HEK293 (cell line): Measurements from ENCODE around the gene SYT2.

ENCODE experiments used
- CTCF ChIA-PET: fragments of 350-600 bp; formaldehyde crosslinking; extraction: SDS; loops from one replicate; lab custom pipeline; 2021; ENCODE audit warnings: antibody characterized with exemption; lab: Yijun Ruan, JAX
- POLR2A ChIA-PET: fragments of 300-600 bp; formaldehyde crosslinking; extraction: SDS; loops from one replicate; lab custom pipeline; 2020; ENCODE audit warnings: antibody characterized with exemption, inconsistent platforms; lab: Yijun Ruan, JAX
- H3K27ac ChIP-seq: fragments of 200-500 bp; sonication (Bioruptor generic); 2 replicates; pipeline ENCODE4 v1.5.1; 2014; ENCODE audit warnings: low read depth, low read length, control low read depth, inconsistent platforms; ENCODE audit errors: extremely low read depth
- H3K36me3 ChIP-seq, 2 experiments: fragments of 200-500 bp in 1 of 2; sonication (Bioruptor generic) in 1 of 2; 1 replicate in 1 of 2; 2 replicates in 1 of 2; pipeline ENCODE4 v1.5.1; 2014 to 2017; ENCODE audit warnings: inconsistent platforms in 2 of 2, low read length in 2 of 2; ENCODE audit not compliant: control insufficient read depth in 2 of 2, insufficient read depth in 1 of 2
- H3K4me1 ChIP-seq: fragments of 200-500 bp; sonication (Bioruptor generic); 2 replicates; pipeline ENCODE4 v1.5.1; 2014; ENCODE audit warnings: mild to moderate bottlenecking, low read length, inconsistent platforms; ENCODE audit not compliant: control insufficient read depth, insufficient read depth
- H3K4me3 ChIP-seq: 2 replicates; pipeline ENCODE4 v1.5.1; 2011; ENCODE audit warnings: low read depth, mild to moderate bottlenecking, control low read depth, low read length, moderate library complexity
- H3K9me3 ChIP-seq: fragments of 200-500 bp; sonication (Bioruptor generic); 2 replicates; pipeline ENCODE4 v1.5.1; 2014; ENCODE audit warnings: low read depth, low read length, inconsistent platforms; ENCODE audit not compliant: control insufficient read depth, insufficient read depth
- EGR2 ChIP-seq: fragments of 450-650 bp; formaldehyde crosslinking; IDR thresholded peaks from 2 replicates; pipeline ENCODE4 v1.5.1; 2016; ENCODE audit warnings: low read depth, missing biosample characterization, missing genetic modification characterization
- KLF1 ChIP-seq: fragments of 450-650 bp; formaldehyde crosslinking; IDR thresholded peaks from 2 replicates; pipeline ENCODE4 v1.5.1; 2016; ENCODE audit warnings: missing biosample characterization, missing genetic modification characterization
- OVOL3 ChIP-seq: fragments of 450-650 bp; formaldehyde crosslinking; IDR thresholded peaks from 2 replicates; pipeline ENCODE4 v1.5.1; 2016; ENCODE audit warnings: missing biosample characterization, missing genetic modification characterization
- PRDM10 ChIP-seq: fragments of 450-650 bp; formaldehyde crosslinking; IDR thresholded peaks from 2 replicates; pipeline ENCODE4 v1.5.1; 2016; ENCODE audit warnings: missing biosample characterization, missing genetic modification characterization
- SP3 ChIP-seq: fragments of 450-650 bp; formaldehyde crosslinking; IDR thresholded peaks from 2 replicates; pipeline ENCODE4 v1.5.1; 2016; ENCODE audit warnings: missing biosample characterization, missing genetic modification characterization
- SP7 ChIP-seq: fragments of 450-650 bp; formaldehyde crosslinking; IDR thresholded peaks from 2 replicates; pipeline ENCODE4 v1.5.1; 2016; ENCODE audit warnings: missing biosample characterization, missing genetic modification characterization
- ZBTB17 ChIP-seq: fragments of 450-650 bp; formaldehyde crosslinking; IDR thresholded peaks from 2 replicates; pipeline ENCODE4 v1.5.1; 2016; ENCODE audit warnings: missing biosample characterization, missing genetic modification characterization
- ZEB2 ChIP-seq: fragments of 450-650 bp; formaldehyde crosslinking; IDR thresholded peaks from 2 replicates; pipeline ENCODE4 v1.5.1; 2016; ENCODE audit warnings: missing biosample characterization, missing genetic modification characterization
- ZFHX2 ChIP-seq: fragments of 450-650 bp; formaldehyde crosslinking; conservative IDR thresholded peaks from 2 replicates; pipeline ENCODE4 v1.5.1; 2016; ENCODE audit warnings: missing biosample characterization, missing genetic modification characterization
- ZFP3 ChIP-seq: fragments of 450-650 bp; formaldehyde crosslinking; IDR thresholded peaks from 2 replicates; pipeline ENCODE4 v1.5.1; 2016; ENCODE audit warnings: low read depth, missing biosample characterization, missing genetic modification characterization
- ZFP37 ChIP-seq: fragments of 450-650 bp; formaldehyde crosslinking; IDR thresholded peaks from 2 replicates; pipeline ENCODE4 v1.5.1; 2016; ENCODE audit warnings: missing biosample characterization, missing genetic modification characterization
- ZFP41 ChIP-seq: fragments of 450-650 bp; formaldehyde crosslinking; IDR thresholded peaks from 2 replicates; pipeline ENCODE4 v1.5.1; 2016; ENCODE audit warnings: missing biosample characterization, missing genetic modification characterization, borderline replicate concordance
- ZNF10 ChIP-seq: fragments of 450-650 bp; formaldehyde crosslinking; IDR thresholded peaks from 2 replicates; pipeline ENCODE4 v1.5.1; 2017; ENCODE audit warnings: missing biosample characterization, missing genetic modification characterization
- ZNF19 ChIP-seq: fragments of 450-650 bp; formaldehyde crosslinking; IDR thresholded peaks from 2 replicates; pipeline ENCODE4; 2016; ENCODE audit warnings: missing biosample characterization, missing genetic modification characterization, low read depth
- ZNF311 ChIP-seq: fragments of 450-650 bp; formaldehyde crosslinking; IDR thresholded peaks from 2 replicates; pipeline ENCODE4 v1.5.1; 2017; ENCODE audit warnings: missing biosample characterization, missing genetic modification characterization, borderline replicate concordance
- ZNF354C ChIP-seq: fragments of 450-650 bp; formaldehyde crosslinking; IDR thresholded peaks from 2 replicates; pipeline ENCODE4 v1.5.1; 2016; ENCODE audit warnings: missing biosample characterization, missing genetic modification characterization, low read depth, borderline replicate concordance
- ZNF529 ChIP-seq: fragments of 450-650 bp; formaldehyde crosslinking; IDR thresholded peaks from 2 replicates; pipeline ENCODE4 v1.5.1; 2017; ENCODE audit warnings: missing genetic modification characterization, missing biosample characterization; ENCODE audit not compliant: insufficient replicate concordance
- ZNF549 ChIP-seq: fragments of 450-650 bp; IDR thresholded peaks from 2 replicates; pipeline ENCODE4 v1.5.1; 2018; ENCODE audit warnings: missing biosample characterization, missing genetic modification characterization, mild to moderate bottlenecking, inconsistent platforms, moderate library complexity
- ZNF654 ChIP-seq: fragments of 450-650 bp; formaldehyde crosslinking; IDR thresholded peaks from 2 replicates; pipeline ENCODE4 v1.5.1; 2016; ENCODE audit warnings: low read depth, missing biosample characterization, missing genetic modification characterization
- ZNF660 ChIP-seq: fragments of 450-650 bp; IDR thresholded peaks from 2 replicates; pipeline ENCODE4 v1.5.1; 2018; ENCODE audit warnings: missing biosample characterization, mild to moderate bottlenecking, missing genetic modification characterization
- ZNF843 ChIP-seq: fragments of 450-650 bp; formaldehyde crosslinking; IDR thresholded peaks from 2 replicates; pipeline ENCODE4 v1.5.1; 2016; ENCODE audit warnings: missing biosample characterization, missing genetic modification characterization
- TF ChIP-seq, protein P1 (sequence below): fragments of 450-650 bp; formaldehyde crosslinking; conservative IDR thresholded peaks from 2 replicates; pipeline ENCODE4 v1.5.1; 2016; ENCODE audit warnings: low read depth, missing biosample characterization, missing genetic modification characterization

Gene SYT2

DNA sequence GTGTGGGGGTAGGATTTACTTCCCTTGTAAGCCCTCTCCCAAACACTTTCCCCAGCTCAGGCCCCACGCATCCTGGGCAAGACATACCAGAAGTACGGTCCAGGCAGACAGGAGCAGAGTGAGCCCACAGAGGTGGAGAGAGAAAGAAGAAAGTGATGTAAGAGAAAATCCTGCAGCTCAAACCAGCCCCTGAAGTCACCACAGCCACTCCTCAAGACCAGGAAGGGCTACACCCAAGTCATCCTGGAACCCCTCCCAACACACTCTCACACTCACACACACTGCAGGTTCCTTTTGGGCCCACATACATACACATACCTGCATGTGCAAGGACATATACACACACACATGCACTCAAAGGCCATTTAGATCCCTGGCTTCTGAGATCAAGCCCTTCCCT is 106.8 kb downstream of the SYT2 start (continued):
- TF ChIP-seq KLF1 (tag by site-specific recombination) = no peak
- TF ChIP-seq, all 188 proteins: peak for 0

- ChIA-PET POLR2A (no interaction called here), CTCF (interaction anchor here (0.6 to 3.5 kb wide), 26 partner anchors 10 to 1950 kb away, joined by 3 to 18 read pairs (median 5); no protein-coding TSS in a partner anchor)
- no peak overlapping the region for H3K4me3 ChIP-seq
Measured at GRCh38 chr1:202600432-202601041, 109.7 kb downstream of the SYT2 start.

DNA sequence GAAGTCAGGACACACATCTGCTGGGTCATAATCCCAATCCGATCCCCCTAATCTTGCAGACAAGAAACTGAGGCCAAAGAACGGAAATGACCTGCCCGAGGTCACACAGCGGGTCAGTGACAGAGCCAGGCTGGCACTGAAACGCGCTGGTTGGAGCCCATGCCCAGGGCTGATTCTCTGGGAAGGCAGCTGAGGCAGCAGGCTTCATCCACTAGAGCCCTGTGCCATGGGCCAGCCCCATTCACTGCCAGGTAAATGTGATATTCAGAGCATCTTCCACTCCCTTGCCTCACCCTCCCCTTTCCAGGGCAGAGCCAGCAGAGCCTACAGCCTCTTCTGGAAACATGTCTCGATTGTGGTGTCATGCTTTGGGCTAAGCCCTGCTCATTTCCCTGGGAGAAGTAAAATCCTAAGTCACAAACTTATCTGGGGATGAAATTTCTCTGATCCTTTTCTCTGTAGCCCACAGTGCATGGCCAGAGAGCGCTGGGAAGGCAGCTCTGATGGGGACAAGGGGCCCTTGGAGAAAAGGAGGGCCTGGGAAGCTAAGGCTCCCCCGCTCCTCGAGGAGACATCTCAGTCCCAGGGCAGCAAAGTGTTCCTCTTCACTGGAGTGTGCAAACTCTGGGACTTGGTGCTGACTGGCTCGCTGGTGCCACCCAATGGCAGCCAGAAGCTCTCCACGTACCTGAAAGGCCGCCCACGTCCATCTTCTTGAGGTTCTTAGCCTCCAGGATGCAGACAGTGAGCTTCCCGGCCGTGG is 110.4 kb downstream of the SYT2 start:
- CTCF ChIA-PET = interaction anchor here (0.6 to 3.5 kb wide), 27 partner anchors 10 to 256 kb away, joined by 3 to 18 read pairs (median 4); no protein-coding TSS in a partner anchor
- Histone ChIP-seq H3K9me3 (no peaks in the 10 kb centered on the region), H3K27ac (no peak overlapping the region), H3K36me3 (no peaks in the 10 kb centered on the region), H3K4me1 (no peaks in the 10 kb centered on the region), H3K4me3 (no peak overlapping the region)
- POLR2A ChIA-PET = no interaction called here
- TF ChIP-seq ZNF549 (tag by site-specific recombination) (no peak), ZBTB17 (tag by site-specific recombination) (peak; percentile 25; the same call in 1 of the 2 replicates), ZNF660 (0 out of 2 replicates have a peak, but pooled peaks have one; percentile 13), SP7 (no peak), ZFP37 (tag by site-specific recombination) (no peak), ZEB2 (tag by site-specific recombination) (no peak), EGR2 (tag by site-specific recombination) (peak; percentile 78), ZFHX2 (peak; percentile 84), ZNF654 (peak; percentile 81), OVOL3 (tag by site-specific recombination) (no peak), ZNF311 (tag by site-specific recombination) (no peak), ZNF843 (tag by site-specific recombination) (no peak), SP3 (tag by site-specific recombination) (no peak), ZFP3 (tag by site-specific recombination) (no peak), ZNF529 (tag by site-specific recombination) (no peak)
- TF ChIP-seq, protein P1, sequence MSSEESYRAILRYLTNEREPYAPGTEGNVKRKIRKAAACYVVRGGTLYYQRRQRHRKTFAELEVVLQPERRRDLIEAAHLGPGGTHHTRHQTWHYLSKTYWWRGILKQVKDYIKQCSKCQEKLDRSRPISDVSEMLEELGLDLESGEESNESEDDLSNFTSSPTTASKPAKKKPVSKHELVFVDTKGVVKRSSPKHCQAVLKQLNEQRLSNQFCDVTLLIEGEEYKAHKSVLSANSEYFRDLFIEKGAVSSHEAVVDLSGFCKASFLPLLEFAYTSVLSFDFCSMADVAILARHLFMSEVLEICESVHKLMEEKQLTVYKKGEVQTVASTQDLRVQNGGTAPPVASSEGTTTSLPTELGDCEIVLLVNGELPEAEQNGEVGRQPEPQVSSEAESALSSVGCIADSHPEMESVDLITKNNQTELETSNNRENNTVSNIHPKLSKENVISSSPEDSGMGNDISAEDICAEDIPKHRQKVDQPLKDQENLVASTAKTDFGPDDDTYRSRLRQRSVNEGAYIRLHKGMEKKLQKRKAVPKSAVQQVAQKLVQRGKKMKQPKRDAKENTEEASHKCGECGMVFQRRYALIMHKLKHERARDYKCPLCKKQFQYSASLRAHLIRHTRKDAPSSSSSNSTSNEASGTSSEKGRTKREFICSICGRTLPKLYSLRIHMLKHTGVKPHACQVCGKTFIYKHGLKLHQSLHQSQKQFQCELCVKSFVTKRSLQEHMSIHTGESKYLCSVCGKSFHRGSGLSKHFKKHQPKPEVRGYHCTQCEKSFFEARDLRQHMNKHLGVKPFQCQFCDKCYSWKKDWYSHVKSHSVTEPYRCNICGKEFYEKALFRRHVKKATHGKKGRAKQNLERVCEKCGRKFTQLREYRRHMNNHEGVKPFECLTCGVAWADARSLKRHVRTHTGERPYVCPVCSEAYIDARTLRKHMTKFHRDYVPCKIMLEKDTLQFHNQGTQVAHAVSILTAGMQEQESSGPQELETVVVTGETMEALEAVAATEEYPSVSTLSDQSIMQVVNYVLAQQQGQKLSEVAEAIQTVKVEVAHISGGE = no peak

More at GRCh38 chr1:202600432-202601041, 109.7 kb downstream of the SYT2 start:
- Histone ChIP-seq H3K27ac (no peak overlapping the region), H3K4me1 (no peaks in the 10 kb centered on the region), H3K36me3 (no peaks in the 10 kb centered on the region), H3K9me3 (no peaks in the 10 kb centered on the region)
- TF ChIP-seq PRDM10 (tag by site-specific recombination) (peak; percentile 33; the same call in 1 of the 2 replicates), ZNF10 (tag by site-specific recombination) (no peak), ZNF354C (tag by site-specific recombination) (no peak), ZNF19 (tag by site-specific recombination) (no peak), ZFP41 (tag by site-specific recombination) (no peak)
